Endometrium (tissue), 2 donors: ENCODE results near the gene SPATA31C2.
A peak's percentile ranks its signal among the peaks of the same experiment; 100 is the strongest.
"Not testable (repeated sequence)": the region's sequence is repeated elsewhere in the genome, so short reads cannot be mapped to it uniquely, and the experiment has no call there.

Experiments
- FAIRE-seq: peaks from 2 replicates; lab custom pipeline; 2012; peaks lifted over from hg19 to GRCh38; lab: Jason Lieb, UNC
- donor health status: control.
- donor health status: control.

Gene SPATA31C2

GRCh38 chr9:88123413-88123812, 14.9 kb downstream of the SPATA31C2 start:
- FAIRE-seq = not testable (repeated sequence)

DNA sequence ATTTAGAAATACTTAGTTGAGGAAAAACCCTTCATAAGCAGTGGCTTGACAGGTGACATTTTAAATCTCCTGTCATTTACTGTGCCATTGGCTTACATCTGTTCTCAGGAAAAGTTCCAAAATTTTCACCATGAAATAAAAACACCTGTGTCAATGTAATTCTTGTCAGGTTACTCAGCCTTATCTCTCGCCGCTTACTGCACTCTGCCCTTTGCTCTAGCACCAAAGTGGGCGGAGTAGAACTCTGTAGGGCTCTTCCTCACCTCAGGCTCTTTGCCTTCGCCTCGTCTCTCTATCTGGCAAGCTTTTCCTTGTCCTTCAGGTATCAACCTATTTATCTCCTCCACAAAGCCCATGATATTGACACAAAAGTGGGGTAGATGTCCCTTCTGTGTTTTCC, 20.2 kb downstream of the SPATA31C2 start:
- not testable (repeated sequence) for FAIRE-seq

DNA sequence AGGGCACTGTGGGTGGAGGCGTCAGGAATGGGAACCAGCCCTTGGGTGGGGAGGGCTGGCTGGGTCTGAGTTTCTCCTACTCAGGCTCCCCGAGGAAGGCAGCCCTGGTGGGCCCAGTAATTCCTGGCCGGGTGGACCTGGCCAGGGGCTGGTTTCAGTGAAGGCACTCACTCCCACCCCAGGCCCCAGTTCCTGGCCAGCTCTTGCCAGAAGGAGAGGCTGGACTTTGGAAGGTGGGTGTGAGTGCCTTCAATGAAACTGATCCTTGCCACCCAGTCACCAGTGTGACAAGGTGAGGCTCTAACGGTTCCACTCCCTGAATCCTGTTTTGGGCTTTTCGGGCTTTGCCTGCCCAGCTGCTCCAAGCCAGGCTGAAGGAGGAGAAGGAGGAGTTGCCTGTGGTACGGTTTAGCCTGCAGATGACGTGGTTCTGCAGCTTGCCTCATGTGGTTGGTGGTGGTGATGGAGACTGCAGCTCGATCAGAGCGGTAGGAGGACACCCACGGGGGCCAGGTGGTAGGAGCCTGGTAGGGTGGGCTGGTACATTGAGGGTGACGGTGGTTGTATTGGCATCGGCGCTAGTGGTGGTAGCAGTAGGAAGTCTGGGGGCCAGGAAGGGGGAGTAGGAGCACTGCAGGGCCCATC, 23.2 kb downstream of the SPATA31C2 start:
- FAIRE-seq = not testable (repeated sequence)

GRCh38 chr9:88114283-88114967, 23.9 kb downstream of the SPATA31C2 start:
- FAIRE-seq = not testable (repeated sequence)

- FAIRE-seq = not testable (repeated sequence)
Measured at GRCh38 chr9:88113156-88114130, 24.8 kb downstream of the SPATA31C2 start.

- no peak for FAIRE-seq
Measured at GRCh38 chr9:88110026-88110425, 28.2 kb downstream of the SPATA31C2 start.

- FAIRE-seq = no peak
Measured at GRCh38 chr9:88108779-88109178, 29.5 kb downstream of the SPATA31C2 start.

GRCh38 chr9:88106492-88106891, 31.8 kb downstream of the SPATA31C2 start:
- FAIRE-seq = peak; percentile 82

DNA sequence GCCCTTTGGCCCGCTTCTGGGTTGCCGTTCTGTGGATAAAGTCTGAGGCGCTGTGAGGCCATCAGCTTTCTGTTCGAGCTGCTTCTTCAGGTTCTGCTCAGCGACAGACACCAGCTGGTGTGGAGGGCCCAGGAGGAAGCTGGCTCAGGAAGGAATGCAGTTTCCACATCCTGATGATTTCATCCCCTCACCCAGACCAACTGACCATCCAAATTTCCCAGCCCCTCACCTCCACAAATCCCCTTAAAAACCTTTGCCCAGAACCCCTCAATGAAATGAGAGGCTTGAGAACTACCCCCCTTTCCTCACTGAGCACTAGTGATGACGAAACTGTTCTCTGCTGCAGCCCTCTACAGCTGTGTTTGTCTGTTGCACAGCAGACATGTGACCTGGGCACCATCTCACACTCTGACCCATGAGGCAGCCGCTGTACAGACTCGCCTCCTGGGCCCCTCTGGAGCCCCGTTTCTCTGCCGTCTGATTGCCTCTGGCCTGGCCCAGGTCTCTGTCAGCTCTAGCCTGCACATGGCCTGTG, 45.4 kb downstream of the SPATA31C2 start:
- no peak for FAIRE-seq

- FAIRE-seq = no peak
Measured at GRCh38 chr9:88090151-88090581, 48.1 kb downstream of the SPATA31C2 start.

DNA sequence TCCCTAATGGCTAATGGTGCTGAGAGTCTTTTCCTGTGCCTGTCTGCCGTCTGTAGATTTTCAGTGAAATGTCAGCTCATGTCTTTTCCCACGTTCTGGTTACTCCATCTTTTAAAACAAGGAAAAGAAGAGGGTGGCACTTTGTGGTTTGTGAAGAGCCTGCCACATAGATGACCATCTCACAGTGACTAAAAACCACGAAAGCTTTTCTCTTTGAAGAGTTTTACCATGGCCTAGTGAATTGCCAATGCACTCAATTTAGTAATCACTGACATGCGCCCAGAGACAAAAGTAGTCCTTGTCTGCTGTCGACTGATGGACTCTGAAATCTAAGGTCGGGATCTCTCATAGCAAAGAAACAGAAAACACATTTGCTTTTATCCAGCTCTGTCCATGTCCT, 50.4 kb downstream of the SPATA31C2 start:
- FAIRE-seq = no peak

GRCh38 chr9:88085476-88085875, 52.8 kb downstream of the SPATA31C2 start:
- FAIRE-seq = no peak

DNA sequence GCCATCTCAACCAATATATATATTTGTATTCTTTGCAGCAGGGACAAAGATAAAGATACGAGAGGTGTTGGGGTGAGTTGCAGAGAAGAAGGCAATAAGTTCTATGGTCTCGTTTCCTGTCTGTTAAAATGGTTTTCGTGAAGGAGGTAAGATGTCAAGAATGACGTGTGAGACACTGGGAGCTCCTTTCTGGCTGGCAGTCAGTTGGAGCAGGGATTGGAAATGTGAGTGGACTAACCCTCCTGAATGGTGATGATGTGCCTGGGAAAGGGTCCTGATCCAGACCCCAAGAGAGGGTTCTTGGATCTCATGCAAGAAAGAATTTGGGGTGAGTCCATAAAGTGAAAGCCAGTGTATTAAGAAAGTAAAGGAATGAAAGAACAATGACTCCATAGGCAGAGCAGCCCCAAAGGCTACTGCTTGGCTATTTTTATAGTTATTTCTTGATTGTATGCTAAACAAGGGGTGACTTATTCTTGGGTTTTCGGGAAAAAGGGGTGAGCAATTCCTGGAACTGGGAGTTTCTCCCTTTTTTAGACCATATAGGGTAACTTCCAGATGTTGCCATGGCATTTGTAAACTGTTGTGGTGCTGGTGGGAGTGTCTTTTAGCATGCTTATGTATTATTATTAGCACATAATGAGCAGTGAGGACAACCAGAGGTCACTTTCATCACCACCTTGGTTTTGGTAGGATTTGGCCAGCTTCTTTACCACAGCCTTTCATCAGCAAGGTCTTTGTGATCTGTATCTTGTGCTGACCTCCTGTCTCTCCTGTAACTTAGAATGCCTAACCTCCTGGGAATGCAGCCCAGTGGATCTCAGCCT, 53.7 kb downstream of the SPATA31C2 start:
- FAIRE-seq = no peak
